HepG2 (cell line): ENCODE results near the gene EGFR. TPM values are rescaled to one million over a fixed set of nuclear protein-coding genes. Genes with fewer than 3 reads are reported as not detected.
A peak's percentile ranks its signal among the peaks of the same experiment; 100 is the strongest.

Experiments used
- ARID5B ChIP-seq: IDR thresholded peaks from 2 replicates; pipeline ENCODE4 v1.4.0; 2020; ENCODE audit warnings: mild to moderate bottlenecking, missing genetic modification reagents
- ASH2L ChIP-seq: fragments of 300-600, 200-600 bp; sonication (generic); IDR thresholded peaks from 2 replicates; pipeline ENCODE4 v1.7.0; 2017; ENCODE audit warnings: low read depth, mild to moderate bottlenecking, moderate library complexity, mixed read lengths, low read length; ENCODE audit not compliant: insufficient read length
- ATF3 ChIP-seq: sonication (generic); formaldehyde crosslinking; IDR thresholded peaks from 2 replicates; pipeline ENCODE4 v1.4.0; 2020; ENCODE audit warnings: missing genetic modification reagents
- ATF7 ChIP-seq, 2 experiments: fragments of 450-650 bp in 1 of 2; sonication (generic) in 1 of 2; formaldehyde crosslinking in 1 of 2; IDR thresholded peaks; 2 replicates each; pipeline versions ENCODE4 v1.4.0 to v1.6.1; 2016 to 2020; ENCODE audit warnings: antibody characterized with exemption in 1 of 2, mild to moderate bottlenecking in 1 of 2, missing genetic modification reagents in 1 of 2
- BCL6 ChIP-seq: IDR thresholded peaks from 2 replicates; pipeline ENCODE4 v1.6.1; 2016; ENCODE audit warnings: missing genetic modification reagents, missing compliant biosample characterization
- CBX2 ChIP-seq, 2 experiments: fragments of 200-600 bp in 1 of 2; sonication (generic); formaldehyde crosslinking in 1 of 2; IDR thresholded peaks; 2 replicates each; pipeline versions ENCODE4 v1.7.0 to v1.8.1; 2018 to 2022; ENCODE audit warnings: low read depth in 2 of 2, low read length in 1 of 2, mild to moderate bottlenecking in 1 of 2, missing genetic modification reagents in 1 of 2
- FOXP1 ChIP-seq, 2 experiments: fragments of 450-650 bp in 1 of 2; IDR thresholded peaks; 2 replicates each; pipeline ENCODE4 v1.6.1; 2017 to 2018; ENCODE audit warnings: antibody characterized with exemption in 1 of 2
- MAFK ChIP-seq, 2 experiments: IDR thresholded peaks in 1 of 2; conservative IDR thresholded peaks in 1 of 2; 2 replicates each; pipeline ENCODE4 v1.6.1; 2011; ENCODE audit warnings: improper control_type of control experiment in 2 of 2, low read length in 2 of 2
- MTA3 ChIP-seq: sonication (generic); formaldehyde crosslinking; IDR thresholded peaks from 2 replicates; pipeline ENCODE4 v1.4.0; 2020; ENCODE audit warnings: missing genetic modification reagents
- NR2C2 ChIP-seq: sonication (generic); formaldehyde crosslinking; IDR thresholded peaks from 2 replicates; pipeline ENCODE4 v1.4.0; 2020; ENCODE audit warnings: missing genetic modification reagents, mild to moderate bottlenecking, moderate library complexity, borderline replicate concordance
- PAXIP1 ChIP-seq: sonication (generic); formaldehyde crosslinking; conservative IDR thresholded peaks from 2 replicates; pipeline ENCODE4 v1.4.0; 2020; ENCODE audit warnings: mild to moderate bottlenecking, missing genetic modification reagents, moderate library complexity
- RFXAP ChIP-seq: sonication (generic); formaldehyde crosslinking; IDR thresholded peaks from 2 replicates; pipeline ENCODE4 v1.4.0; 2020; ENCODE audit warnings: missing genetic modification reagents, borderline replicate concordance
- SOX6 ChIP-seq, 2 experiments: fragments of 450-650 bp in 1 of 2; sonication (generic) in 1 of 2; formaldehyde crosslinking in 1 of 2; IDR thresholded peaks; 2 replicates each; pipeline versions ENCODE4 v1.4.0 to v1.6.1; 2017 to 2020; ENCODE audit warnings: antibody characterized with exemption in 1 of 2, mild to moderate bottlenecking in 1 of 2, missing genetic modification reagents in 1 of 2
- TARDBP ChIP-seq: sonication (generic); formaldehyde crosslinking; IDR thresholded peaks from 2 replicates; pipeline ENCODE4 v1.8.0; 2022; ENCODE audit warnings: mild to moderate bottlenecking, missing genetic modification reagents
- TCF12 ChIP-seq, 2 experiments: fragments of 450-650 bp in 1 of 2; sonication (generic) in 1 of 2; formaldehyde crosslinking in 1 of 2; IDR thresholded peaks; 2 replicates each; pipeline versions ENCODE4 v1.6.1 to v1.8.0; 2017 to 2022; ENCODE audit warnings: antibody characterized with exemption in 1 of 2, mild to moderate bottlenecking in 1 of 2, missing genetic modification reagents in 1 of 2, moderate library complexity in 1 of 2
- XRCC5 ChIP-seq: fragments of 200-400 bp; formaldehyde crosslinking; optimal IDR thresholded peaks from 2 replicates; pipeline ENCODE3; 2017; ENCODE audit warnings: mild to moderate bottlenecking, low read length
- ZNF12 ChIP-seq: sonication (generic); formaldehyde crosslinking; IDR thresholded peaks from 2 replicates; pipeline ENCODE4 v1.5.0; 2020; ENCODE audit warnings: missing genetic modification reagents
- ZNF331 ChIP-seq: sonication (generic); formaldehyde crosslinking; IDR thresholded peaks from 2 replicates; pipeline ENCODE4 v1.4.0; 2020; ENCODE audit warnings: missing genetic modification reagents
- polyA plus RNA-seq, 8 experiments: library from polyadenylated mRNA; depleted of rRNA in 3 of 8; stranded (reverse) in 7 of 8; unstranded in 1 of 8; fragments of >200 nt; fragmentation: Illumina TruSeq in 4 of 8; extraction: Trizol in 4 of 8; gene quantifications; 2 replicates each; pipeline versions ENCODE4 v1.2.1 to v1.2.3, GENCODE V29; 2011 to 2016; ENCODE audit warnings: low read depth in 4 of 8, missing spikeins in 1 of 8, mixed read lengths in 1 of 8; ENCODE audit not compliant: insufficient read depth in 1 of 8
- total RNA-seq, 5 experiments: library from RNA; depleted of rRNA; stranded (reverse); fragments of >200 nt; fragmentation: Illumina TruSeq; extraction: Trizol; gene quantifications; 2 replicates each; pipeline ENCODE4 v1.2.3, GENCODE V29; 2016; ENCODE audit warnings: low read depth in 1 of 5
- TF ChIP-seq, protein P1 (sequence below): sonication (generic); formaldehyde crosslinking; IDR thresholded peaks from 2 replicates; pipeline ENCODE4 v1.4.0; 2020; ENCODE audit warnings: missing genetic modification reagents, mild to moderate bottlenecking, borderline replicate concordance

The EGFR gene
- total and polyA plus RNA-seq, 2 of the 13 experiments (the other 11 are each of a cell fraction or from before 2014, with no cell fraction given) = 7.0 to 10.0 TPM

DNA sequence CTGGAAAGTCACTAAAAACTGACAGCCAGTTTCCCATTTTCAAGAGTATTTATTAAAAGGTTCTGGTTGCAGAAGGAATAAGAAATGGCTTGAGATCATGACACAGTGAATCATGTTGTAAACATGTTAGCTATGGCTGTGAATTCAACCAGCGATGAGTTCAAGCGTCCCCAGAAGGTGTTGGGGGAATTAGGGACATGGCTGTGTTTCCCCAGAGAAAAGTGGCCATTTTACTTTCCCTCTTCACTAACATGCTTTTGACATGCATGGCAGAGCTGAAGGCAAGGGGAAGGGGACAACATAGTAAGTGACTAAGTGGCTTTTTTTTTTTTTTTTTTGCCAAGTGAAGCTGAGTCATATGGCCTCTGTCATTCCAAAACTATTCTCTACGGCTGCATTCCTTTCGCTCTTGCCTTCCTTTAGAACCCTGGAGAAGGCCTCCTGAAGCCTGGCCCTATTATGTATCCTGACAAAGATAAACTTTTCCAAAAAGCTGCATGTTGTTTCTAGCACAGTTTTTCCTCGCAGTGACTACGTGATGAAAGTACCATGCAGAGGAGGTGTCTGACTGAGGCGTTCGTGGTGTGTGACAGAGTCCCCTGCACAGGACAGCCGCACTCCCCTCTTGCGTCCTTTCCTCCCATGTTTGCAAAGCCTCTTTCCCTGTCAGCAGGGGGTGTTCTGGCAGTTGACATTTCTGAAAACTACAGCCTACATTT lies 46.9 kb downstream of the EGFR start (continued):
- no peak for TF ChIP-seq ATF7 (IDR thresholded peaks at IDR 0.05)
- no peak for TF ChIP-seq ATF7 (CRISPR knock-in tag; IDR thresholded peaks at IDR 0.05)
- peak; percentile 40 for TF ChIP-seq ASH2L
- TF ChIP-seq BCL6 = no peak
- no peak for TF ChIP-seq NR2C2 (CRISPR knock-in tag)
- TF ChIP-seq ZNF12 (CRISPR knock-in tag) = no peak
- no peak for TF ChIP-seq ZNF331 (CRISPR knock-in tag)
- no peak for TF ChIP-seq FOXP1 (IDR thresholded peaks at IDR 0.05)
- no peak for TF ChIP-seq FOXP1 (CRISPR knock-in tag; IDR thresholded peaks at IDR 0.05)
- TF ChIP-seq, protein P1, sequence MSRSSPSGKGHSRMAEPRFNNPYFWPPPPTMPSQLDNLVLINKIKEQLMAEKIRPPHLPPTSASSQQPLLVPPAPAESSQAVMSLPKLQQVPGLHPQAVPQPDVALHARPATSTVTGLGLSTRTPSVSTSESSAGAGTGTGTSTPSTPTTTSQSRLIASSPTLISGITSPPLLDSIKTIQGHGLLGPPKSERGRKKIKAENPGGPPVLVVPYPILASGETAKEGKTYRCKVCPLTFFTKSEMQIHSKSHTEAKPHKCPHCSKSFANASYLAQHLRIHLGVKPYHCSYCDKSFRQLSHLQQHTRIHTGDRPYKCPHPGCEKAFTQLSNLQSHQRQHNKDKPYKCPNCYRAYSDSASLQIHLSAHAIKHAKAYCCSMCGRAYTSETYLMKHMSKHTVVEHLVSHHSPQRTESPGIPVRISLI (CRISPR knock-in tag) = peak; percentile 86
- TF ChIP-seq TARDBP (CRISPR knock-in tag) = no peak
- peak; percentile 26; the same call in 1 of the 2 replicates for TF ChIP-seq ARID5B
- TF ChIP-seq MAFK (conservative IDR thresholded peaks at IDR 0.05 in 1 of 2, IDR thresholded peaks at IDR 0.05 in 1 of 2; ENCODE audit: low read length in 2 of 2) = 0 out of 4 replicates have a peak, but pooled peaks of 1 of the 2 experiments have one; percentile 17
- TF ChIP-seq PAXIP1 (CRISPR knock-in tag) = peak; percentile 18
- 0 out of 2 replicates have a peak, but pooled peaks have one; percentile 12 for TF ChIP-seq ATF3 (CRISPR knock-in tag)
- TF ChIP-seq CBX2 (IDR thresholded peaks at IDR 0.05; ENCODE audit: low read depth, low read length) = no peak
- no peak for TF ChIP-seq CBX2 (CRISPR knock-in tag; IDR thresholded peaks at IDR 0.05; ENCODE audit: low read depth)
- no peak for TF ChIP-seq SOX6 (IDR thresholded peaks at IDR 0.05)
- TF ChIP-seq SOX6 (CRISPR knock-in tag; IDR thresholded peaks at IDR 0.05) = no peak
- TF ChIP-seq TCF12 (IDR thresholded peaks at IDR 0.05) = no peak
- no peak for TF ChIP-seq TCF12 (CRISPR knock-in tag; IDR thresholded peaks at IDR 0.05)
- no peak for TF ChIP-seq XRCC5
- TF ChIP-seq MTA3 (CRISPR knock-in tag) = no peak
- no peak for TF ChIP-seq RFXAP
